ENCODE data around the gene CPXM2.

- TF ChIP-seq EZH2 (IDR thresholded peaks at IDR 0.05; ENCODE audit: insufficient read depth, poor library complexity, severe bottlenecking), result no peak
- TF ChIP-seq EZH2phosphoT487 (IDR thresholded peaks at IDR 0.05; ENCODE audit: insufficient read depth, low read depth), result no peak
These were observed 140.7 kb downstream of the CPXM2 start for GRCh38 chr10:123750901-123751300.
